Sigmoid colon (tissue), 7 donors: ENCODE data around the gene MEFV. TPM values are rescaled to one million over a fixed set of nuclear protein-coding genes. Genes with fewer than 3 reads are reported as not detected.

Experiments used
- DNase-seq: peaks from one replicate; pipeline ENCODE4 v3.0.0-alpha.2; 2019
- H3K27ac ChIP-seq, 4 donors: fragments of 200-600 bp; sonication (generic); one replicate each; pipeline ENCODE4 v1.5.1; 2016 to 2019; ENCODE audit warnings: mild to moderate bottlenecking in 1 of 4
- H3K27me3 ChIP-seq, 3 donors: fragments of 200-600 bp; sonication (generic); one replicate each; pipeline ENCODE4 v1.5.1; 2019; ENCODE audit warnings: mild to moderate bottlenecking in 1 of 3
- H3K36me3 ChIP-seq, 4 donors: fragments of 200-600 bp; sonication (generic); one replicate each; pipeline ENCODE4 v1.5.1; 2016 to 2019
- H3K4me1 ChIP-seq, 4 donors: fragments of 200-600 bp; sonication (generic); one replicate each; pipeline ENCODE4 v1.5.1; 2017 to 2019
- H3K4me3 ChIP-seq, 4 donors: fragments of 200-600 bp; sonication (generic); one replicate each; pipeline ENCODE4 v1.5.1; 2017 to 2019; ENCODE audit warnings: mild to moderate bottlenecking in 2 of 4, moderate library complexity in 1 of 4
- H3K9me3 ChIP-seq, 4 donors: fragments of 200-600 bp in 3 of 4; sonication (generic) in 3 of 4; one replicate each; pipeline versions ENCODE4 v1.5.1 to v1.6.1; 2013 to 2019
- EP300 ChIP-seq, 4 donors: sonication (generic); formaldehyde crosslinking; IDR thresholded peaks; one replicate each; pipeline ENCODE4 v1.6.1; 2017; ENCODE audit warnings: antibody characterized with exemption in 4 of 4
- POLR2A ChIP-seq, 2 donors: fragments of 450-650 bp; IDR thresholded peaks; one replicate each; pipeline ENCODE4 v1.6.1; 2016; ENCODE audit warnings: antibody characterized with exemption in 2 of 2, mild to moderate bottlenecking in 2 of 2, moderate library complexity in 2 of 2
- POLR2AphosphoS5 ChIP-seq, 4 donors: sonication (generic); formaldehyde crosslinking; IDR thresholded peaks; one replicate each; pipeline ENCODE4 v1.6.1; 2017; ENCODE audit warnings: antibody characterized with exemption in 4 of 4
- WGBS, 2 donors: extraction: QIAGEN DNeasy Blood & Tissue Kit; methylation state at CpG; one replicate each; pipeline ENCODE4 v1.1.7; 2013; 5-methylcytosine and 5-hydroxymethylcytosine counted together
- intact Hi-C: fragments of 100-400 bp; cut with DNase I; formaldehyde crosslinking; loops from one replicate; pipeline ENCODE4 v1.15.1; 2023
- polyA plus RNA-seq, 3 donors: library from polyadenylated mRNA; stranded (reverse); fragments of 200-250 nt; gene quantifications; one replicate each; pipeline ENCODE4 v1.2.3, GENCODE V29; 2013
- total RNA-seq, 4 donors: library from RNA; depleted of rRNA; stranded (reverse); fragments of >200 nt; gene quantifications; one replicate each; pipeline ENCODE4 v1.1.0, GENCODE V29; 2016
- TF ChIP-seq, protein P1 (sequence below), 4 experiments: fragments of 450-650 bp in 3 of 4; fragments of 200-600 bp in 1 of 4; IDR thresholded peaks; one replicate each; pipeline ENCODE4 v1.5.1; 2016 to 2019; ENCODE audit warnings: antibody characterized with exemption in 4 of 4, mild to moderate bottlenecking in 3 of 4, moderate library complexity in 2 of 4
- donor health status: healthy with polysubstance abuse.
- donor health status: Bipolar disorder and iron deficiency.
- donor health status: healthy.

Gene MEFV, protein sequence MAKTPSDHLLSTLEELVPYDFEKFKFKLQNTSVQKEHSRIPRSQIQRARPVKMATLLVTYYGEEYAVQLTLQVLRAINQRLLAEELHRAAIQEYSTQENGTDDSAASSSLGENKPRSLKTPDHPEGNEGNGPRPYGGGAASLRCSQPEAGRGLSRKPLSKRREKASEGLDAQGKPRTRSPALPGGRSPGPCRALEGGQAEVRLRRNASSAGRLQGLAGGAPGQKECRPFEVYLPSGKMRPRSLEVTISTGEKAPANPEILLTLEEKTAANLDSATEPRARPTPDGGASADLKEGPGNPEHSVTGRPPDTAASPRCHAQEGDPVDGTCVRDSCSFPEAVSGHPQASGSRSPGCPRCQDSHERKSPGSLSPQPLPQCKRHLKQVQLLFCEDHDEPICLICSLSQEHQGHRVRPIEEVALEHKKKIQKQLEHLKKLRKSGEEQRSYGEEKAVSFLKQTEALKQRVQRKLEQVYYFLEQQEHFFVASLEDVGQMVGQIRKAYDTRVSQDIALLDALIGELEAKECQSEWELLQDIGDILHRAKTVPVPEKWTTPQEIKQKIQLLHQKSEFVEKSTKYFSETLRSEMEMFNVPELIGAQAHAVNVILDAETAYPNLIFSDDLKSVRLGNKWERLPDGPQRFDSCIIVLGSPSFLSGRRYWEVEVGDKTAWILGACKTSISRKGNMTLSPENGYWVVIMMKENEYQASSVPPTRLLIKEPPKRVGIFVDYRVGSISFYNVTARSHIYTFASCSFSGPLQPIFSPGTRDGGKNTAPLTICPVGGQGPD
- total RNA-seq (1 to 10 TPM; 1.2 to 2.9 (median 2.1) TPM), polyA plus RNA-seq (under 1 TPM; 0.60 to 0.92 (median 0.85) TPM)

DNA sequence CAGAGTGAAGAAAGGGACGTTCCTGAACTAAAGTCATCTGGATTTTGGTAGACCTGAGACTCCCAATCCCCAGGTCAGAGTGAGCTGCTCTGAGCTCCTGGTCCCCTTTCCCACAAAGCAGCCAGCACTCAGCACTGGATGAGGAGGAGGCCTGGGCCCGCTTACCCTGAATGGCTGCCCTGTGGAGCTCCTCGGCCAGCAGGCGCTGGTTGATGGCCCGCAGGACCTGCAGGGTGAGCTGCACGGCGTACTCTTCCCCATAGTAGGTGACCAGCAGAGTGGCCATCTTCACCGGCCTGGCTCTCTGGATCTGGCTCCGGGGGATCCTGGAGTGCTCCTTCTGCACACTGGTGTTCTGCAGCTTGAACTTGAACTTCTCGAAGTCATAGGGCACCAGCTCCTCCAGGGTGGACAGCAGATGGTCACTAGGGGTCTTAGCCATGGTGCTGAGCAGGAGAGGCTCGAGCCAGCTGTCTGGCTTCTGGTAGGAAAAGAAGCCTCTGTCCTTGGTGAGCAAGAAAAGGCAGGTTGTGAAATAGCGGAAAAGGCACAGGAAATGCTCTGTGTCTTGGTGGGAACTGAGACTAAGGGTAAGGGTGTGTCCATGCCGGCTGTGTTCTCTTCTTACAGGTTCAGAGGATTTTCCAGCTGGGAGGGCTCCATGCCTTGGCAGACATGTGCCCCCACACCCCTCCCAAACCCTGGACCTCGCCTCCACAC is at the start of gene MEFV:
TSS of gene MEFV (minus strand) at position 488 of the 720 bp plus-strand sequence. CDS start at position 442, 46 bp downstream.
- DNase-seq = no peak
- intact Hi-C loops = no loop called here
- no peak for TF ChIP-seq POLR2A (IDR thresholded peaks at IDR 0.05)
- TF ChIP-seq POLR2AphosphoS5 (IDR thresholded peaks at IDR 0.05) = no peak
- TF ChIP-seq, protein P1, sequence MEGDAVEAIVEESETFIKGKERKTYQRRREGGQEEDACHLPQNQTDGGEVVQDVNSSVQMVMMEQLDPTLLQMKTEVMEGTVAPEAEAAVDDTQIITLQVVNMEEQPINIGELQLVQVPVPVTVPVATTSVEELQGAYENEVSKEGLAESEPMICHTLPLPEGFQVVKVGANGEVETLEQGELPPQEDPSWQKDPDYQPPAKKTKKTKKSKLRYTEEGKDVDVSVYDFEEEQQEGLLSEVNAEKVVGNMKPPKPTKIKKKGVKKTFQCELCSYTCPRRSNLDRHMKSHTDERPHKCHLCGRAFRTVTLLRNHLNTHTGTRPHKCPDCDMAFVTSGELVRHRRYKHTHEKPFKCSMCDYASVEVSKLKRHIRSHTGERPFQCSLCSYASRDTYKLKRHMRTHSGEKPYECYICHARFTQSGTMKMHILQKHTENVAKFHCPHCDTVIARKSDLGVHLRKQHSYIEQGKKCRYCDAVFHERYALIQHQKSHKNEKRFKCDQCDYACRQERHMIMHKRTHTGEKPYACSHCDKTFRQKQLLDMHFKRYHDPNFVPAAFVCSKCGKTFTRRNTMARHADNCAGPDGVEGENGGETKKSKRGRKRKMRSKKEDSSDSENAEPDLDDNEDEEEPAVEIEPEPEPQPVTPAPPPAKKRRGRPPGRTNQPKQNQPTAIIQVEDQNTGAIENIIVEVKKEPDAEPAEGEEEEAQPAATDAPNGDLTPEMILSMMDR (IDR thresholded peaks at IDR 0.05) = no peak
- no peak for TF ChIP-seq EP300 (IDR thresholded peaks at IDR 0.05)
- 79 to 82% methylated on average over 14 of the region's 14 CpGs for WGBS, 2 donors
- Histone ChIP-seq H3K36me3 (no peaks in the 10 kb centered on the region), H3K9me3 (no peaks in the 10 kb centered on the region), H3K27ac (no peak within 1 kb of the TSS), H3K27me3 (peaks cover 0 to 14% (median 0%) of the 10 kb centered on the region in 3 donors), H3K4me3 (peak within 1 kb of the TSS in 2 of 4 donors; percentile 16 to 27), H3K4me1 (no peaks in the 10 kb centered on the region)

DNA sequence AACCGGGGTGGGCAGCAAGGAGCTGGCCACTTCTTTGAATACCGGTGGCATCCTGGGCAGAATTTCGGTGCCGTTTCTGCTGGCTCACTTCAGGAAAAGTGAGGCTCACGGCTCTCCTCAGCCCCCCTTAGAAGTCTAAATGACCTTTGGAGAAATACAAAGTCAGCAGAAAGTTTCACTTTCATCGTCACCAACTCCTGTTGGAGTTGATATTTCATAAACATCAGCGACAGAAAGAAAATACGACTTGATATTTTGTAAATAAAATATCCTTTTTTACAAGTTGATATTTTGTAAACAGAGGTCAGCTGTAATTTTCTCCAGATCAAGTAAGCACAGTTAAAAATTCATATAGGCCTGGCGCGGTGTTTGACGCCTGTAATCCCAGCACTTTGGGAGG is 49.6 kb upstream of the MEFV start:
- WGBS, 2 donors = 63 to 78% methylated on average over 11 of the region's 11 CpGs
- TF ChIP-seq EP300 (IDR thresholded peaks at IDR 0.05) (no peak), POLR2A (IDR thresholded peaks at IDR 0.05) (no peak), POLR2AphosphoS5 (IDR thresholded peaks at IDR 0.05) (no peak)
- TF ChIP-seq, protein P1 (IDR thresholded peaks at IDR 0.05) = no peak
- DNase-seq = no peak
- peak overlapping the region; percentile 89 to 94 (median 92) for H3K27ac ChIP-seq
- H3K36me3 ChIP-seq = peaks cover 11 to 26% (median 19%) of the 10 kb centered on the region in 4 donors
- intact Hi-C loops = loop anchor here (5.0 kb wide), 4 partner anchors 69 to 306 kb away; partner anchors contain the start of genes SLX4, ZNF174, ZNF200 and ZSCAN32
- H3K27me3 ChIP-seq = no peaks in the 10 kb centered on the region
- H3K4me1 ChIP-seq = peaks cover 0 to 35% (median 14%) of the 10 kb centered on the region in 4 donors
- H3K4me3 ChIP-seq = peak overlapping the region; percentile 61 to 84 (median 67)
- peaks cover 0 to 34% (median 3%) of the 10 kb centered on the region in 4 donors for H3K9me3 ChIP-seq

DNA sequence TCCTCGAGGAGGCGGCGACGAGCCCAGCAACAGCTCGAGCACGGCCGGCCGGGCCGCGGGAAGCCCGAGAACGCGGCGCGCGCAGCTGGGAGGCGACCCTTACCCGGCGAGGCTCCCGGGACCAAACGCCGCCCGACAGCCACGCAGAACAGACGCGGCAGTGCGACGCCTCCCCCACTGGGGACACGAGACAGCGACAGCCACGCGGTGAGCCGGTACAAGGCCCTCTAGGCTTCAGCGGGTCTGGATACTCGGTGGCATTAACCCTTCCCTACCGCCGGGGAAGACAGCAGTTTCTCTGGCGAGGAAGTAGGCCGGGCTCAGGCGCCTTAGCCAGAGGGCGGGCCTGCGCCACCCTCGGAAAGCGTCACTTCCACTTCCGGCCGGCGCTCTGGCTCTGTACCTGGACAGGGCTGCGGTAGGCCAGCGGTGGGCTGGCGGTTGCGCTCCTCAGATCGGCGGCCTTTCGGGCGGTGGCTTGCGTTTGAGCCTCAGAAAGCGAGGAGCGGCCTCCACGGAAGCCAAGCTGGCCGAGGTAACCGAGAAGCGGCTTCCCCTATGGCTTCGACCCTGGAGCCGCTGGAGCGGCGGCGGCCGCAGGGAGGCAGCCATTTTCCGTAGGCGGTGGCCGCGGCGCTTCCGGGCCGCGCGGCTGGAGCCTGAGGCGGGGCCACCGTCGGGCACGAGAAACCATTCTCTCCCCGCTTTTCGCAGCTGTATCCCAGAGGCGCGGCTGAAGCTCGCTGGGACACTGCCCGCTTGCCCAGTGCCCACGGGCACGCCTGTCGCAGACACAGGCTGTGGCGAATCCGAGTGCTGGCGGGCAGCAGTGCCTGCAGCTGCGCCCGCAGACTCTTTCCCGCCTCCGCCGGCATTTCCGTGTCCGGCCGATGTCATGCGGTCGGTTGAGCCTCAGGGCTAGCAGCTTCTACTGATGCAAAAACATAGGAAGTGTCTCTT is 49.0 kb upstream of the MEFV start, which contains the start of the genes TIGD7 and ZNF75A:
TSS of gene TIGD7 (minus strand) at position 322 of the 960 bp plus-strand sequence. CDS start 4,816 bp downstream, outside the sequence.
TSS of gene ZNF75A (plus strand) at position 389 of the 960 bp plus-strand sequence. CDS start 2,932 bp downstream, outside the sequence.
- DNase-seq = peak; percentile 93

More for the DNA sequence above, 49.0 kb upstream of the MEFV start, which contains the start of the genes TIGD7 and ZNF75A:
- peak within 1 kb of the TSS; percentile 89 to 94 (median 92) for H3K27ac ChIP-seq
- WGBS, 2 donors = 2 to 8% methylated on average over 103 of the region's 103 CpGs
- peaks cover 0 to 35% (median 14%) of the 10 kb centered on the region in 4 donors for H3K4me1 ChIP-seq
- intact Hi-C loops = loop anchor here (1.0 to 5.0 kb wide), 7 partner anchors 22 to 307 kb away; partner anchors contain the start of genes SLX4, ZNF174, ZNF200 and ZNF263
- TF ChIP-seq EP300 (IDR thresholded peaks at IDR 0.05) = no peak
- TF ChIP-seq POLR2AphosphoS5 (IDR thresholded peaks at IDR 0.05) = peak; percentile 89 to 98 (median 96)
- TF ChIP-seq POLR2A (IDR thresholded peaks at IDR 0.05) = peak; percentile 80 to 85
- TF ChIP-seq, protein P1 (IDR thresholded peaks at IDR 0.05) = peak in 1 of 4 experiments; percentile 10
- H3K9me3 ChIP-seq = peaks cover 0 to 37% (median 3%) of the 10 kb centered on the region in 4 donors
- no peaks in the 10 kb centered on the region for H3K27me3 ChIP-seq
- H3K4me3 ChIP-seq = peak within 1 kb of the TSS; percentile 61 to 84 (median 67)
- peaks cover 11 to 33% (median 18%) of the 10 kb centered on the region in 4 donors for H3K36me3 ChIP-seq
